HG02938 (cell line): Measurements from ENCODE around the gene SMG6.

Experiments
- ATAC-seq: cut with Tn5 transposase; IDR thresholded peaks from one replicate; pipeline ENCODE4 v1.9.1; 2021; ENCODE audit warnings: mild to moderate bottlenecking, moderate library complexity; ENCODE audit not compliant: unreplicated experiment

Gene SMG6

DNA sequence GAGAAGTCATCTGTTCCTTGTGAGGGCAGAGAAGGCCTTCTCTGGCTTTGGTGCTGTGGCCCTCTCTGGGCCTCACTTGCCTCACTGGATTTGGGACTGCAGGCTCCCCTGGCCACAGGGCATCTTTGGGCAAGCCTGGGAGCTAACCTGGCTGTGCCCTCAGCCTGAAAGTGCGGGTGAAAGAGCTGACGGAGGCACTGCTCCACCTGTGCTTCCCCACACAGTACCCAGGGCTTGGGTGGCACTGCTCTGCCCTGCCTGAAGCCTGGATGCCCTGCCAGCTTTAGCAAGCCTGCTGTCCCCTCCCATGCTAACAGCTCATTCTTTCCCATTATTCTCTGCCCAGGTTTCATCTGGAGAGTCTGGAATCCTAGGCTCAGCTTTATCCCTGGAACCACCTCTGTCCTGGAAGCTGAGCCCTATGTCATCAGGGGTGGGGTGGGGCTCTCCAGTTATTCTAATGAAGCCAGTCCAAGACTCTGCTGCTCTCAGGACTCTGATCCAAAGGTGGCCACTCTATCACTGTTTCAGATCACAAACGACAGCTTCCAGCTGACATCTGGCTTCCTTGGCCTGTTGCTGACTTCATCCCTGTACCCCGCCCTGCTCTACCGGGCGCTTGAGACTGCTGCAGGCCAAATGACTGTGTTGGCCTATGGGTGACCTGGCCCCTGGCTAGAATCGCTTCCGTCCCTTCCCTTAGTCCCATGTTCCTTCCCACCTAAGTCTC is 219.4 kb downstream of the SMG6 start:
- no peak for ATAC-seq

DNA sequence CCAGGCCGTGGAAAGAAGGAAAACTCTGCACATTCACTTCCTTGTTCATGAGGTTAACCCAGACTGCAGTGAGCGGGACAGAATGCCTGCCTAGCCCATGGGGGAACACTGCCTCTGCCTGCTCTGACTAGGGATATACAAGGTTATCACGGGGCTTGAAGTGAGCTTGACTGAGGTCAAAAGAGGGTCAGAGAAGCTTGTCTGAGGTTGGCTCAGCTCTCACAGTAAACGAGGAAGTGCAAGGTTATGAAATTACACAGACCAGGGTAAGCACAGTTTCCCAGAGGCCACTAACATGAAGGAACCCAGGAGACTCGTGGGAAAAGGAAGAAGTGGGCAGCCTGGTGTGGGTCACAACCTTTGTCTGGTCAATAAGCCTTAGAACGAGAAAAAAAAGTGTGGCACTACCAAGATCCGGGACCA is 220.0 kb downstream of the SMG6 start:
- no peak for ATAC-seq

DNA sequence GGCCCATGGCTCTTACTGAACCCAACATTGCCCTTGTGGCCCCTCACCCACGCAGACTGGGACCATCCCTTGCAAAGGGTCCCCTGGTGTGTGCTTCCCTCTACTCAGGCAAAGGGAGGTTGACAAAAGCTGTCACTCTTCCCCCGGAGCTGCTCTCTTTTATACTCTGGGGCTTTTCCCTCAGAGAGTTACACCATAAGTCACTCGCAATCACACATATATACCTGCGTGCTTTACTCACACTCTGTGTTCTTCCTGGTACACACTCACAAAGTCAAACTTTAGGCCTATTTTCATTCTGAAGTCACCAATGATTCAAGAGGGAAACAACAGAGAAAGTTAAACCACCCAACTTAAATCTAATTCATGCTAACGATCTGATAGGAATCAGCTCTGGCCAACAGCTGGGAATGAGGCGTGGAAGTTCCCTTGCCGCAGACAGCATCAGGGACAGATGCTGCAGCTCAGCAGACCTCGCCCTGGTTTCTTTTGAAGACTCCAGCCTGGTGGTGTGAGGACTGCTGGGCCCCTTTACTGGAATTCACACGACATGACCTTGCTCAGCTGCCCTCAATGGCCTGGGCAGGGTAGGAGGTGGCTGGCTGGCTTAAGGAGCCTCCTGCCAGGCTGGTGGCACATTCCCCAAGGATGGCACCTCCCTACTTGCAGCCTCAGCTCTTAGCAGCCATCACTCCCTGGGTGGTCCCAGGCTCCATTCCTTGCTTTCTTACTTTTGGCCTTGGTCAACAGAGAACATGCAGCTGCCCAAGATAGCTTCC is 221.4 kb downstream of the SMG6 start:
- ATAC-seq, result no peak

DNA sequence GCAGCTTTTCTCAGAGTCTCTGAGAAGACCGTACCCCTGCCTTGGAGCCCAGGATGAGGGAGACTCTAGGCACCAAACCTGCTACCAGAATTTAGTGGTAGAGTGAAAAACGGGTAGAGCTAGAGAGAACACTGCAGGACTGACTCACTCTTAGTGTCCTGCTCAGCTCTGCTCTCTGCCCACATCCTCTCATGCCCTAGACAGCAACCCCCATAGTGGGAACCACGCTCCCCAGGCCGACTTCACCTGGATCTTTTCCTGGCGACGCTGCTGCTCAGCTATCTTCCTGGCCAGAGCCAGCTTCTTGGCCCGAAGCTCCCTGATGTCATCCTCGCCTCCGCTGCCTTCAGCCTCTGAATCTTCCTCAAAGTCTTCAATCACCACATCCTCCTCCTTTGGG is 222.0 kb downstream of the SMG6 start:
- ATAC-seq, result no peak

DNA sequence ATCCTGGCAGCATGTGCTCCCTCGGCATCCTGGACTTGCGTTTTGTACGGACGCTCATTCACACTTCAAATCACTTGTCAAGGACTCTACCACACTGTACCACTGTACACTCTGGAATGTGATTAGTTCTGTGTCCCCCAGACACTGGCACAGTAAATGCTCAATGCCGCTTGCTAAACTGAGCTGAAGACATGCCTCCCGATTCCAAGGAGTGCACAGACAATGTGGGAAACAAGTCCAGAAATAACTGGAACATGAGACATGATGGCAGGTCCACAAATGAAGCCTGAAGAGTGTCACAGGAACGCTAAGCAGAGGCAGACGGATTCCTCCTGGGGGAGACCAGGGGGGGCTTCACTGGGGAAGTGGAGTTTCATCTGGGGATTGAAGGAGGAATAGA is 226.5 kb downstream of the SMG6 start:
- ATAC-seq, result no peak

DNA sequence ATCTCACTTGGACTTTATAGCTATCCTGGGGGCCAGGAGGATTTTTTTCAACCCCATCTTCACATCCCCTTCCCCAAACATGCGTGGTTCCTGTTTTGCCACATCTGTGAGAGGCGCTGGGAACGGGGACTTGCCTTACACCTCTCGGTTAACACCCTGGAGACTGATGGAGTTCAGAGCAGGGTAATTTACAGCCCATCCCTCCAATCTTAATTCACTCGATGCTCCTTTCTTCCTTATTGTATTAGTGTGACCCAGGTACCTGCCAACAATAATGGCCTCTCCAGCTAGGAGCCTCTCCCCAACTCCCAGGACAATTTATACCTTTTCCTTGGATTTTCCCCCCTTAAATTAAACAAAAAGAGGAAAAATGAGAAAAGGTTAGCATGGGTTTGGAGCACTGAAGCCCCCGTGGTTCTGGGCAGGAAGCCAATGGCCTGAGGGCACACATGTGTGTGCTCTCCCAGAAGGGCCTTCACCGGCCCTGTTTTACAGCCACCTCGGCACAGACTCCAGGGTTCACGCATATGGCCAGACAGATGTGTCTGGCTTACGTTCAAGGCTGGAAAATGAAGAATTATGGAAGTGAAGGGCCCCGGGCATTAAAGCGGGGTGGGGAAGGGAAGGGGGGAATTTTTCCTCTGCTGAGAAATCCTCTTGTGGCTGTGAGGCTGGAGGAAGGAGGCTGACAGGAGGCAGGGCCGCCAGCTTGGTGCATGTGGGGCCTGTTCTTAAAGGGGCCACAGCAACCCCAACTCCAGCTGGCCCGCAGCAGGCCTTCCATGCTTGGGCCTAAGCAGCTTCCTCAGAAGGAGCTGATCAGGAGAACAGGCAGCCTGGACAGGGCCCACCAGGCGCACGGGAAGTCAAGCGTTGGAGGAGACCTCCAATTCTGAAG is 227.2 kb downstream of the SMG6 start:
- no peak for ATAC-seq

DNA sequence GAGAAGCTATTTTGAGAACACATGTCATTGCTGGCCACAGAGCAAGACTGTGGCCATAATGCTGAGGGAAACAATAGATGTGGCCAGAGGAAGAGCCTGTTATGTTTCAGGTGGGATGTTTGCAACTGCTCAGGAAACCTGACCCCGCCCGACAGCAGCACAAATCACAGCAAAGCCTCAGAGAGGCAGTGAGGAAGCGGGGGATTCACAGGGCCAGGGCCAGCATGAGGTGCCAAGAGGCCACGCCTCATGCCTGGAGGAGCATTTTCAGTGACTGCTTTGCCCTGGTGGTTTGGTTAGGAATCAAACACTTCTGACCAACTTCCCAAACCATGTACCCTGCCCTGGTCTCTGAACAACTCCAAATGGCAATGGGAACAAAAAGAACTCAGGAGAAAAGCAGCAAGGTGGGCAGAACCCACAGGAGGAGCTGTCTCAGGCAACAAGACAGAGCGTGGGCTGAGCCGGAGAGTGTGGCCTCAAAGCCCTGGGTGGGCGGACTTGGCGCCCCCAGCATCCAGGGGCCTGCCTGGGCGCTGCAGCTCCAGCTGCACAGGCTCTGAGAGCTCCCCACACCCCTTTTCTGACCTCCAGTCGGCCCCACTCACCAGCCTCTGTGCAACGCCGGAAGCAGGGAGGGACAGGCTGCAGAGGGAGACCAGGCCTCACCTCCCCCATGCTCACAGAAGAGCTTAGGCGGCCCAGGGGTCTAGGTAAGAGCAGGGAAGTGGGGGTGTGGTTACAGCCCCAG is 228.1 kb downstream of the SMG6 start:
- ATAC-seq, result no peak

DNA sequence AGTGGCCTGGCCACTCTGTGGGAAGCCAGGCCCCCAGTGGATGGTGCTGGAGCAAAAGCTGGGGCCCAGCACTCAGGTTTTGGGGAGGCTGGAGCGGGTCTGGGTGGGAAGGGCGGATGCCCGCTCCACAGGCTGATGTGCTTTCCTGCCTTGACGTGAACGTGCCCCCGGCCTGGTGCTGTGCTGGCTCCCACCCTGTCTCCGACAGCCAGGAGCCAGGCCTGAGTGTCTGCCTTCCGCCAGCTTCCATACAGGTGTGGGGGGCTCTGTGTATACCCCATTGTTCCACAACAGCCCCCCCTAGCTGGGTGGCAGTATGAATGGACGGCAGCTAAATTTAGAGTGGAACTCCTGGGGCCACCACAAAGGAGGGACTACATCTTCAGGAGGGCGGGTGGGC is 228.7 kb downstream of the SMG6 start:
- ATAC-seq, result no peak

DNA sequence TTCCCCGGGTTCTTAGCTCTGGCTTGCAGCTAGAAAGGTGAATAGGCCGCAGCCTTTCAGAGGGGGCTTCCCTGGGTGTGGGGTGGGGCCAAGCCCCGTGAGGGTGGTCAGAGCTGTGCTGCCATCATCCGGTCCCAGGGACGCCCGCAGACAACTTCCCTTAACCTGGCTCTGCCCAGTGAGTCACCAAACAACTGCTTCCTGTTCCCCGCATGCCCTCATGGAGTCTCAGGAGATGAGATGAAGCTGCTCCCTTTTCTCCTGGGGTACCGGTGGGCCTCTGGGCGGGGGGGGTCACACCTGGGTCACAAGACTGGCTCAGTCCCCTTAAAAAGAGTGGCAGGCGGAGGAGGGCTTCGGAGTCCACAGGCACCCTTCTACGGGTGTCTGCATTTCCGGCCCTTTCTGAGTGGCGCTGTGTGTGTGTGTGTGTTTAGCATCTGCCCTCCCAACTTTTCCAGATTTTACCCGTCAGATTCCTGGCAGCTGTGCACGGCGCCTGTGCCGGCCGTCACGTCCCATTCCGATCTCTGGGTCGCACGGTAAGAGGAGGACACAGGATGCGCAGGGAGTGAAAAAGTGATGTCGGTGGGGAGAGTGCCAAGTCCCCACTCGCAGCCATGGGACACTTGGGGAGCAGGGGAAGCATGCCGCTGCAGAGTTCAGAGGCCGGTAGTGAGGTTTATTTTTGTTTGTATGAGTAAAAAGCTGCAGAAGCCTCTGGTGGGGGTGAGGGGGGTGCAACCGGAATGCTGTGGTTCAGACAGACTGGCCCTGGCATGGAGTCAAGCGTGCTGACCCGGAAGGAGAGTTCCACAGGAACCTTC is 231.9 kb downstream of the SMG6 start:
- no peak for ATAC-seq

DNA sequence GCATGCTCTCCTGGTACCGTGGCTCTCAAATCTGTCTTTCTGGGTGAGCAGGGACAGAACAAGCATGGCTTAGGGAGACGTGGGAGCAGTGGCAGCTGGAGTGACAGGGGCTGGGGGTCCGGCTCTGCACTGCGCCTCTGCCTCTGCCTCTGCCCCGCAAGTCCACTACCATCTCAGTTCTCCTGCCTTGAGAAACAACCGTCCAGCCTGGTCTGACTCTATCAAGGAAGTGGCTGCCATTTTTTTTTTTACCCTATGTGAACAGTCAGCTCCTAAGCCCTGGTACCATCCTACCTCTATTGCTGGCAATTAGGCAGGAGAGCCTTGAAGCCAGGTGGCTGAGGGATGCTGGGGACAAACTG is 232.6 kb downstream of the SMG6 start:
- ATAC-seq, result no peak

DNA sequence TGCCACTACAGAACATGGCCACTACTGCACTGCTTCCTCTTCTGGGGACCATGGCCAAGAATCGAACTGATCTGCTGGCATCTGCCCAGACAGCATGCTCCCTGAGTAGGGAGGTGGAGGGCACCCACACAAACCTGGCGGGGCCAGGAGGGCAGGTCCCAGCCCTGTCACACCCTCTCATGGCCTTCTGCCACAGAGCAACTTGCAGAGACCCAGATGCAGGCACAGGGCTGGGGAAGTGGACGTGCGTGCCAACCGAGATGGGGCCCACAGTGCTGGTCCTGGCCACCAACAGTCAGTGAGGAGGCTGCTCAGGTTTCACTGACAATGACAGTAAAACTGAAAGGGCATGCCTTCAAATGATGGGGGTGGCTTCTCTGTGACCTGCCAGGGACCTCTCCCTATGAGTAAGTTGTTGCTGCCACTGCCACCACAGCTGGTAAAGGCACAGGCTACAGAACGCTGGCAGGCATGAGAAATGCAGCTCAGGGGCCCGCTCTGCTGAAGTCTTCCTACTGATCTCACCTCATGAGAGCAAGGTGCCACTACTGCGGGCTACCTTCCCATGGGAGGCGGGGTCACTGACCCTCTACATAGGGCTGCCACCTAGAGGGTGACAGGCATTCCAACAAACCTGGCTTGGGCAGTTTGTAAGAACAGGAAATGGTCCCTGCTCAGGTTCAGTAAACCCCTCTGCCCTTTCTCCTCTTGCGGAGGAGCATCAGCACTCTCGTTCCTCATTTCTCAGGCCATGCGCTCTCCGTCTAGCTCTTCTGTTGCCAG is 233.2 kb downstream of the SMG6 start:
- ATAC-seq, result peak; percentile 83

DNA sequence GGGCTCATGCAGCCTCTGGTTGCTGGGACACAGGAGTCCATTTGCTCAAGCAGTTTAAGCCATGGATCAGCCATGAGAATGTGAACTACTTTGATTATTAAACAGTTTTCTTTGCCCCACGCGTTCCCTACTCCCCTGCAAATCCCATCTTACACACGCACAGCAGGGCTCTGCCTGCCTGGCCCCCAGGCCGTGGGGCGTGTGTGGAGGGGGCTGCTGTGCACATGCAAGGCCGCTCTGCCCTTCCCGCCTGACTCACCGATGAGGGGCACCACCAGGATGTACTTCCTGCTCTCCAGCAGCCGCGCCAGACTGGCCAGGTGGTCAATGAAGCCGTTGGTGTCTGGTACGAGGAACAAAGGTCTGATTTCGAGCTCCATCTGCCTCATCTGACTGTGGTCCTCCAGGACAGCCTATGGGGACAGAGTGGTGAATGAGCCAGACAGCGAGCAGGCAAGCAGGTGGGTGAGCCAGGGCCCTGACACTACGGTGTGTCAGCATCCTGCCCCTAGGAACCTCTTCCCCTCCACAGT is 235.0 kb downstream of the SMG6 start:
- no peak for ATAC-seq

DNA sequence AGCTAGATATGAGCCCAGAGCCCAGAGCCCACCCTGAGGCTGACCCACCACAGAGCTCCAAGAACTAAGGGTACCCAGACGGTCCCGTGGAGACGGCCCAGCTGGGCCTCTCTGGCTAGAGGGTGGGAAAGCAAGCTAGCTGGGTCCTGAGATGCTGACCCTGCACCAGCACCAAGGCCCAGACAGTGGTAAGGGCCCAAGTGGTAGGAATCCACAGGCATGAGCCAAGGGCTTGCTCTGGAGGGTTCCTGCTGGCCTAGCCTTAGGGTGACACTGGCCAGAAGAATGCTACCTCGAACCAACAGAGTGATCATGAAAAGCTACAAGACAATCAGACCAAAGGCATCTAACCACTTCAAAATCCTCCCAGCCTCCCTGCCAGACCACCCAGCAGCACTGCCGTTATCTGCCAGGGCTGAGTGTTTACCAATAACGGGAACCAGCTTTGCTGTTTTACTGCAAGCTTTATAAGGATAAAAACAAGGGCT is 235.5 kb downstream of the SMG6 start:
- no peak for ATAC-seq

DNA sequence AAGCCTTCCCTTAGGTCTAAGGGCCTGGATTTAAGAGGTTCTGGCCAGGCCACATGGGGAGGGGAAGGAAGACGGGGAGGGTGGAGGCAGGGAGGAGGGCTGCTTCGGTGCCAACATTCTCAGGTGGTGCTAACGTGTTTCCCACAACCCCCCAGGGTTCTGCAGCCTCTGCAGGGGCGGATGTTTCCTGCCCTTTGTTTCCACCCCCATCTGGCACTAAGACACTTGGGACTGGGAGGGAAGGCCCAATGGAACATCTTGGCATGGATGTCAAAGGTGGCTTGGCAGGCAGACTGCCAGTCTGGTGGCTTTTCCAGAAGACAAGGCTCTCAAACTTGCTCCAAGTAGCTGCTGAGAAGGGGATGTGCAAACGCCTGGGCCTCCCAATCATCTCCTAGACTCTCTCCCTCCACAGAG is 236.0 kb downstream of the SMG6 start:
- ATAC-seq, result no peak

DNA sequence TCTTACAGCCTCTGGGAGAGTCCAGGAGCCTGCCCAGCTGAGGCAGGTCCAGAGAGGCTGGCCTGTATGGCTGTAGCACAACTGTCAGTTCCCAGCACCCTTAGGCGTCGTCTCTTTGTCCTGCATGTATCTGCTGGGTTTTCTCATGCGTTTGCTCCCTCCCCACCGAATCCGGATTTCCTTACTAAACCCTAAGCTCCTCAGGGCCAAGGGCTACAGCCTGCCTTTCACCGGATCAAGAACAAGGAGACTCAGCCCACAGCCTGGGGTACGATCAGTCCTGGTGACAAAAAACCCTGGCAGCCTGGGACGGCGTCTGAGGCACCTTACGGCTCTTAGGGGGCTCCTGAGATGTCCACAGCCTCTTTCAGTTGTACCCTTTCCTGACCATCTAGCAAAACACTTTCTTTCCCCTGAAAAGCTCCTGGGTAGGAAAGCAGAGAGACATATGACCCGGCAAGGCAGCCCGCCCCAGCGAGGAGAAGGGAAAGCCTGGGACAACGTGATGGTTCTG is 236.5 kb downstream of the SMG6 start:
- ATAC-seq, result no peak

DNA sequence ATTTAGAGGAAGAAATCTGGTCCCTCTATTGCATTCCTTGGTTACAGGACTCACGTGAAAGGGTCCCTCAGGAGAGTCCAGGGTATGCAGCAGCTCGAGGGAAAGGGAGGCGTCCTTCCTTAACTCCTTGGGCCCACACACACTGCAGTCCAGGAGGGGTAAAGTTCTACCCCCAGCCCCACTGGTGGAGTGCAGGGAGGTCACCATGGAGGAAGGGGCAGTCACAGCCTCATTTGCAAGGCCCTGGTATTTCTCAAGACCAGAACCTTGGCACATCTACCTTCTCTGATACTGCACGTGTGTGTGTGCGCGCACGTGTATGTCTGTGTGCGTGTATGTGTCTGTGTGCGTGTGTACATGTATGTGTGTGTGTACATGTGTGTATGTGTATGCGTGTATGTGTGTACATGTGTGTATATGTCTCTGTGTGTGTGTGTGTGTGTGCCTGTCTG is 237.6 kb downstream of the SMG6 start:
- no peak for ATAC-seq

DNA sequence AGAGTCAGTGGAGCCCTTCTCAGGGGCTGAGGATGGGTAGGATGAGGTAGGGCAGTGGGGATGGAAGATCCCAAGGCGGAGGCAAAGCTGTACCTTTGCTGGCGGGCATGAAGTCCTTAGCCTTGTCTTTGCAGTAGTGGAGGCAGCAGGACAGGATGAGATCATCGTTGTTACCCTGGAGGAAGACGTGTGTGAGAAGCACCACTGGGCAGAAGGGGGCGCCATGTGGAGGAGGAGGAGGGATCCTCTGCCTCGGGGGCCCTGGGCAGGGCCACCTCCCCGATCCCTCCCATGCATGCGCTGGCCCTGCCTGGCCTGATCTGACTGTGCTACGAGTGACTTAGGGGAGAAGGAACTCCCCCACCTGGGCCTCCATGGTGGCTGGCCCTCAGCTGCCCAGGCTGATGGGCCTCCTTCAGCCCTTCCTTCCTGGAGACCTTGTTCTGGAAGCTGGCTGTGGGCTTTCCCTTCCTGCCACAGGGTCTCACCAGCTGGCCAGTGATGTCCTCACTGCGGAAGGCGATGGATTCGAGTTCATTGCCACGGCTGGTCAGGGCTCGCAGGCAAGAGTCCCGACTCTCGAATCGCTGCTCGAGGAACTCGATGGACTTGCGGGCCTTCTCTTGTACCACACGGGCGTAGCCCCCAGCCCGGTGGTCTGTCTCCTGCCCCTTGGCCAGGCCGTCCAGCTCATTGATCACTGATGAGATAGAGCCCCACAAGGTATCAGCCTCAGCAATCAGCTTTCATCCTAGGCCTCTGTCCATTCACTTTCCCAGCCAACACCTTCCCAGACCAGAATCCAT is 238.4 kb downstream of the SMG6 start:
- ATAC-seq, result no peak

DNA sequence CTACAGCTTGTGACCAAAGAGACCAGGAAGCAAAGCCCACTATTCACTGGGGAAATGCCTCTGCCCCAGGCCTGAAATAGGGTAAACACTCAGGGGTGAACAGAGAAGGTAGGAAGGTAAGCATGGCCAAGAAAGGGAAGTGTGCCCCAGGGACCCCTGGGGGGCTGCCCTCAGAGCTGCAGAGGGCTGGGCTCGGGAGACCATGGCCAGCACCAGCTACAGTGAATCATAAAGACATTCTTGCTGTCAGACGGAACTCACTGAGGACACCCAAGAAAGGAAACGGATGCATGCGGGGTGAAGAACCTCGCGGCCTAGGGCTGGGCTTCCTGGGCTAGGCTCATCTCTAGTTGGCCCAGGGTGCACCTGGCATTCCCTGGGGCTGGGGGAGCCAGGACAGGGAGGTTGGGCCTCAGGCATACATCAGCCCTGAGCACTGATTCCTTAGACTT is 239.0 kb downstream of the SMG6 start:
- no peak for ATAC-seq
